SK-N-SH (cell line): Measurements from ENCODE around the gene HDLBP. TPM values are rescaled to one million over a fixed set of nuclear protein-coding genes. Genes with fewer than 3 reads are reported as not detected.
"Not testable (repeated sequence)": the region's sequence is repeated elsewhere in the genome, so short reads cannot be mapped to it uniquely, and the experiment has no call there.

ENCODE experiments used
- CTCF ChIA-PET: fragments of 300-600, 350-600 bp; formaldehyde crosslinking; extraction: SDS; loops from one replicate; lab custom pipeline; 2021; lab: Yijun Ruan, JAX
- POLR2A ChIA-PET: fragments of 350-600 bp; sonication (Branson Sonifier 250); formaldehyde crosslinking; extraction: SDS; loops from one replicate; lab custom pipeline; 2020; ENCODE audit warnings: antibody characterized with exemption, inconsistent platforms; lab: Yijun Ruan, JAX
- DNase-seq: peaks from one replicate; pipeline ENCODE4 v3.0.0; 2012
- H2AFZ ChIP-seq: fragments of 200-600 bp; sonication (generic); 2 replicates; pipeline ENCODE4 v1.8.1; 2016; ENCODE audit warnings: antibody characterized with exemption, mild to moderate bottlenecking, low read depth
- H3F3A ChIP-seq: fragments of 200-600 bp; sonication (generic); replicated peaks from 2 replicates; pipeline ENCODE3; 2016; ENCODE audit warnings: antibody characterized with exemption, mild to moderate bottlenecking; ENCODE audit not compliant: insufficient read depth
- H3K27ac ChIP-seq, 2 experiments: fragments of 200-500 bp in 1 of 2; fragments of 200-600 bp in 1 of 2; sonication (Bioruptor generic) in 1 of 2; sonication (generic), shearing (Covaris generic) in 1 of 2; 2 replicates each; pipeline versions ENCODE4 v1.5.1 to v1.6.1; 2014 to 2016; ENCODE audit warnings: low read depth in 2 of 2, inconsistent platforms in 1 of 2, low read length in 1 of 2, mild to moderate bottlenecking in 1 of 2, mixed read lengths in 1 of 2
- H3K27me3 ChIP-seq: fragments of 200-600 bp; sonication (generic), shearing (Covaris generic); 2 replicates; pipeline ENCODE4 v1.6.1; 2016; ENCODE audit warnings: mixed run types; ENCODE audit not compliant: insufficient read depth
- H3K36me3 ChIP-seq, 2 experiments: fragments of 200-500 bp in 1 of 2; fragments of 200-600 bp in 1 of 2; sonication (Bioruptor generic) in 1 of 2; sonication (generic) in 1 of 2; replicated peaks in 1 of 2; 2 replicates each; pipeline versions ENCODE3 to v1.5.1; 2014 to 2016; ENCODE audit warnings: low read length in 1 of 2, mild to moderate bottlenecking in 1 of 2; ENCODE audit not compliant: insufficient read depth in 2 of 2, control insufficient read depth in 1 of 2
- H3K4me1 ChIP-seq, 2 experiments: fragments of 200-500 bp in 1 of 2; fragments of 200-600 bp in 1 of 2; sonication (Bioruptor generic) in 1 of 2; sonication (generic), shearing (Covaris generic) in 1 of 2; 2 replicates each; pipeline versions ENCODE4 v1.5.1 to v1.6.1; 2014 to 2016; ENCODE audit warnings: low read depth in 1 of 2, low read length in 1 of 2, mixed run types in 1 of 2; ENCODE audit not compliant: insufficient read depth in 2 of 2, control insufficient read depth in 1 of 2
- H3K4me2 ChIP-seq: fragments of 200-600 bp; sonication (generic), shearing (Covaris generic); 2 replicates; pipeline ENCODE4 v1.6.1; 2017; ENCODE audit warnings: mixed run types
- H3K4me3 ChIP-seq, 2 experiments: fragments of 200-500 bp in 1 of 2; fragments of 200-600 bp in 1 of 2; sonication (Bioruptor generic) in 1 of 2; sonication (generic), shearing (Covaris generic) in 1 of 2; 2 replicates each; pipeline versions ENCODE4 v1.5.1 to v1.8.1; 2014 to 2016; ENCODE audit warnings: low read depth in 2 of 2, inconsistent platforms in 1 of 2, low read length in 1 of 2, mild to moderate bottlenecking in 1 of 2, mixed read lengths in 1 of 2, moderate library complexity in 1 of 2
- H3K79me2 ChIP-seq: fragments of 200-600 bp; sonication (generic); 2 replicates; pipeline ENCODE4 v1.8.1; 2017; ENCODE audit warnings: mild to moderate bottlenecking; ENCODE audit not compliant: insufficient read depth
- H3K9ac ChIP-seq: fragments of 200-600 bp; sonication (generic); 2 replicates; pipeline ENCODE4 v1.6.1; 2017; ENCODE audit warnings: mixed run types
- H3K9me2 ChIP-seq: fragments of 200-600 bp; sonication (generic); 2 replicates; pipeline ENCODE4 v1.6.1; 2017; ENCODE audit warnings: mixed run types
- H3K9me3 ChIP-seq: fragments of 200-600 bp; sonication (generic); 2 replicates; pipeline ENCODE4 v1.6.1; 2017; ENCODE audit warnings: mixed run types, mild to moderate bottlenecking, moderate library complexity
- H4K20me1 ChIP-seq: fragments of 200-600 bp; sonication (generic); 2 replicates; pipeline ENCODE4 v1.6.1; 2017; ENCODE audit warnings: mild to moderate bottlenecking, mixed run types; ENCODE audit not compliant: insufficient read depth
- ELF1 ChIP-seq: IDR thresholded peaks from 2 replicates; pipeline ENCODE4 v1.4.0; 2012
- EP300 ChIP-seq, 2 experiments: IDR thresholded peaks; 2 replicates each; pipeline versions ENCODE4 v1.4.0 to v1.6.1; 2012; ENCODE audit warnings: borderline replicate concordance in 1 of 2, low read depth in 1 of 2, low read length in 1 of 2
- FOSL2 ChIP-seq: IDR thresholded peaks from 2 replicates; pipeline ENCODE4 v1.4.0; 2012; ENCODE audit warnings: low read depth, mild to moderate bottlenecking, moderate library complexity, borderline replicate concordance
- FOXJ3 ChIP-seq: sonication (generic); formaldehyde crosslinking; IDR thresholded peaks from 2 replicates; pipeline ENCODE4 v1.5.1; 2020; ENCODE audit warnings: mild to moderate bottlenecking, missing genetic modification reagents
- FOXM1 ChIP-seq: IDR thresholded peaks from 2 replicates; pipeline ENCODE4 v1.4.0; 2012; ENCODE audit warnings: low read depth, mild to moderate bottlenecking
- GABPA ChIP-seq: IDR thresholded peaks from 2 replicates; pipeline ENCODE4 v1.4.0; 2012; ENCODE audit warnings: low read depth, mild to moderate bottlenecking
- MAX ChIP-seq: IDR thresholded peaks from 2 replicates; pipeline ENCODE4 v1.4.0; 2012; ENCODE audit warnings: low read depth
- MXI1 ChIP-seq: IDR thresholded peaks from 2 replicates; pipeline ENCODE4 v1.6.1; 2012; ENCODE audit warnings: mild to moderate bottlenecking, low read depth, low read length, improper control_type of control experiment
- RAD21 ChIP-seq: IDR thresholded peaks from 2 replicates; pipeline ENCODE4 v1.6.1; 2012; ENCODE audit warnings: mild to moderate bottlenecking, low read length
- RXRA ChIP-seq: IDR thresholded peaks from 2 replicates; pipeline ENCODE4 v1.4.0; 2012; ENCODE audit warnings: low read depth, mild to moderate bottlenecking, borderline replicate concordance
- USF2 ChIP-seq: fragments of 150-350 bp; IDR thresholded peaks from 2 replicates; pipeline ENCODE4 v1.6.1; 2017; ENCODE audit warnings: antibody characterized with exemption, low read length, low read depth, borderline replicate concordance
- YY1 ChIP-seq: IDR thresholded peaks from 2 replicates; pipeline ENCODE4 v1.4.0; 2012; ENCODE audit warnings: low read depth, mild to moderate bottlenecking
- WGBS: methylation state at CpG from one replicate; pipeline ENCODE4 v1.1.6; 2017; ENCODE audit warnings: low lambda C conversion rate; 5-methylcytosine and 5-hydroxymethylcytosine counted together
- polyA plus RNA-seq, 3 experiments: library from polyadenylated mRNA; depleted of rRNA; stranded (reverse); fragments of >200 nt; gene quantifications; 2 replicates each; pipeline ENCODE4 v1.2.3, GENCODE V29; 2012
- TF ChIP-seq, protein P1 (sequence below): IDR thresholded peaks from 2 replicates; pipeline ENCODE4; 2012

HDLBP gene
- polyA plus RNA-seq, 1 of the 3 experiments (the other 2 are of a cell fraction) = 263 TPM

- Histone ChIP-seq H3F3A (peaks cover 6% of the 10 kb centered on the region), H3K4me3 (no peak overlapping the region), H3K4me1 (peaks cover 0 to 8% of the 10 kb centered on the region in 2 experiments; a peak in 1 of 4 replicates), H4K20me1 (peaks cover 7% of the 10 kb centered on the region), H2AFZ (no peak overlapping the region), H3K79me2 (peaks cover 92% of the 10 kb centered on the region), H3K9me3 (peaks cover 9% of the 10 kb centered on the region; the same call in 1 of the 2 replicates), H3K27me3 (no peaks in the 10 kb centered on the region), H3K9me2 (no peaks in the 10 kb centered on the region), H3K9ac (no peak overlapping the region), H3K4me2 (no peak overlapping the region), H3K27ac (peak overlapping the region in 1 of 2 experiments; percentile 60; a peak in 2 of 4 replicates), H3K36me3 (peaks cover 0 to 15% of the 10 kb centered on the region in 2 experiments)
- TF ChIP-seq USF2 (no peak), YY1 (no peak), EP300 (IDR thresholded peaks at IDR 0.05; ENCODE audit: borderline replicate concordance in 1 of 2, low read depth in 1 of 2, low read length in 1 of 2) (no peak), GABPA (no peak), FOXJ3 (CRISPR knock-in tag) (no peak), FOXM1 (no peak), FOSL2 (no peak), ELF1 (no peak), RAD21 (no peak)
- TF ChIP-seq, protein P1, sequence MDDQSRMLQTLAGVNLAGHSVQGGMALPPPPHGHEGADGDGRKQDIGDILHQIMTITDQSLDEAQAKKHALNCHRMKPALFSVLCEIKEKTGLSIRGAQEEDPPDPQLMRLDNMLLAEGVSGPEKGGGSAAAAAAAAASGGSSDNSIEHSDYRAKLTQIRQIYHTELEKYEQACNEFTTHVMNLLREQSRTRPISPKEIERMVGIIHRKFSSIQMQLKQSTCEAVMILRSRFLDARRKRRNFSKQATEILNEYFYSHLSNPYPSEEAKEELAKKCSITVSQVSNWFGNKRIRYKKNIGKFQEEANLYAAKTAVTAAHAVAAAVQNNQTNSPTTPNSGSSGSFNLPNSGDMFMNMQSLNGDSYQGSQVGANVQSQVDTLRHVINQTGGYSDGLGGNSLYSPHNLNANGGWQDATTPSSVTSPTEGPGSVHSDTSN = no peak
- no peak for DNase-seq
- WGBS = 81% methylated on average over 8 of the region's 8 CpGs
- ChIA-PET POLR2A (no interaction called here), CTCF (interaction anchor here (1.2 to 1.6 kb wide), 2 partner anchors 10 to 13 kb away, joined by 3 to 7 read pairs; no protein-coding TSS in a partner anchor)
These were observed 36.1 kb downstream of the HDLBP start for GRCh38 chr2:241279413-241279812.

DNA sequence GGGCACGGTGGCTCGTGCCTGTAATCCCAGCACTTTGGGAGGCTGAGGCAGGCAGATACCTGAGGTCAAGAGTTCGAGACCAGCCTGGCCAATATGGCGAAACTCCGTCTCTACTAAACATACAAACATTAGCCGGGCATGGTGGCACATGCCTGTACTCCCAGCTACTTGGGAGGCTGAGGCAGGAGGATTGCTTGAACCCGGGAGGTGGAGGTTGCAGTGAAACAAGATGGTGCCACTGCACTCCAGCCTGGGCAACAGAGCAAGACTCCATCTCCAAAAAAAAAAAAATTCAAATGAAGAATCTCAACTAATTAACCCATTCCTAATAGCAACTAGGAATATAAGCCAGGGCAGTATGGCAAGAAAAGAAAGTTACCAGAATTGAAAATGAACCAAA is 37.2 kb downstream of the HDLBP start:
- Histone ChIP-seq H3K4me1 (peaks cover 3 to 13% of the 10 kb centered on the region in 2 experiments; a peak in 2 of 4 replicates), H3K36me3 (peaks cover 0 to 15% of the 10 kb centered on the region in 2 experiments), H3K79me2 (peaks cover 94% of the 10 kb centered on the region)
- H3K9me3 ChIP-seq, H3K4me3 ChIP-seq, H2AFZ ChIP-seq, H3K4me2 ChIP-seq, POLR2A ChIA-PET, CTCF ChIA-PET, H3K27me3 ChIP-seq, H3K9ac ChIP-seq, H3K9me2 ChIP-seq, H3F3A ChIP-seq, DNase-seq, H4K20me1 ChIP-seq, H3K27ac ChIP-seq: not testable (repeated sequence)
- 100% methylated on average over 7 of the region's 7 CpGs for WGBS

DNA sequence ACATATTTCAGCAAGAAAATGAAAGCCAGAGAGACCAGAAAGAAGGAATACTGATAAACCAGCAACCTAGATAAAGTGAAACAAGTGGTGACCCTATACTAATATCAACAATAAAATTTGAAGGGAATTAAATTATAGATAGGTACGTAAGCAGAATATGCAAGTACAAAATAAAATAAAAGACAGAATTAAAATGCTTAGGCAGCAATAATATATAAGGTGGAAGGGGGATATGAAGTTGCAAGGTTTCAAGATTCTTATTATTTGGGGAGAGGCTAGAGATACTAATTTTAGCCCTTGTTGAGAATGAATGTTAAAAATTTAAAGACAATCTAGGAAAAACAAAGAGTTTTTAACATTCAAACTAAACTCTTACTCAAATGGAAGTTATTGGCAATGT is 39.6 kb downstream of the HDLBP start:
- Histone ChIP-seq H3K4me3 (no peak overlapping the region), H3K27me3 (no peaks in the 10 kb centered on the region), H4K20me1 (peaks cover 11% of the 10 kb centered on the region), H3K9ac (no peak overlapping the region), H3K4me2 (no peak overlapping the region), H2AFZ (no peak overlapping the region), H3K4me1 (peaks cover 7 to 23% of the 10 kb centered on the region in 2 experiments; a peak in 3 of 4 replicates), H3K36me3 (peaks cover 0 to 15% of the 10 kb centered on the region in 2 experiments), H3K79me2 (peaks cover 95% of the 10 kb centered on the region), H3K27ac (no peak overlapping the region), H3K9me2 (no peaks in the 10 kb centered on the region), H3K9me3 (peaks cover 9% of the 10 kb centered on the region; the same call in 1 of the 2 replicates), H3F3A (peaks cover 12% of the 10 kb centered on the region)
- ChIA-PET POLR2A (no interaction called here), CTCF (no interaction called here)
- WGBS = 96% methylated on average over 1 of the region's 1 CpG
- TF ChIP-seq ELF1 (no peak), YY1 (no peak), RXRA (no peak), MAX (no peak), MXI1 (no peak)
- no peak for DNase-seq
